Measurements from ENCODE around the gene RPS26.
"Not testable (repeated sequence)": the region's sequence is repeated elsewhere in the genome, so short reads cannot be mapped to it uniquely, and the experiment has no call there.

The RPS26 gene

GRCh38 chr12:56041552-56042429, at the start of gene RPS26:
Gene RPS26, plus strand, starts transcription at chr12:56041918. Its CDS starts 249 bp downstream, at chr12:56042167.
- peak; percentile 50 for TF ChIP-seq CTCF (IDR thresholded peaks at IDR 0.05; ENCODE audit: borderline replicate concordance, control extremely low read depth, extremely low read depth, insufficient read depth, missing control alignments)
- in situ Hi-C loops (cut with MboI; ENCODE audit: low sequenced_read_pairs, unreplicated experiment) = no loop called here

GRCh38 chr12:55993230-55993853, 48.4 kb upstream of the RPS26 start:
- in situ Hi-C loops (cut with MboI; ENCODE audit: low sequenced_read_pairs, unreplicated experiment) = no loop called here
- no peak for TF ChIP-seq CTCF (IDR thresholded peaks at IDR 0.05; ENCODE audit: borderline replicate concordance, control extremely low read depth, extremely low read depth, insufficient read depth, missing control alignments)
- no peak for DNase-seq (ENCODE audit: low spot score)

More at GRCh38 chr12:56041552-56042429, at the start of gene RPS26:
- DNase-seq (ENCODE audit: low spot score) = peak; percentile 89

GRCh38 chr12:55995366-55995765, 46.4 kb upstream of the RPS26 start:
- DNase-seq (ENCODE audit: low spot score) = no peak
- in situ Hi-C loops (cut with MboI; ENCODE audit: low sequenced_read_pairs, unreplicated experiment) = no loop called here
- no peak for TF ChIP-seq CTCF (IDR thresholded peaks at IDR 0.05; ENCODE audit: borderline replicate concordance, control extremely low read depth, extremely low read depth, insufficient read depth, missing control alignments)

- in situ Hi-C loops (cut with MboI; ENCODE audit: low sequenced_read_pairs, unreplicated experiment) = no loop called here
Measured at GRCh38 chr12:55996201-55996714, 45.5 kb upstream of the RPS26 start.

GRCh38 chr12:55996715-55997534, 44.8 kb upstream of the RPS26 start, which contains the start of gene SUOX:
Gene SUOX, plus strand, starts transcription at chr12:55997276. Its CDS starts 4,946 bp downstream, at chr12:56002222.
- no peak for TF ChIP-seq CTCF (IDR thresholded peaks at IDR 0.05; ENCODE audit: borderline replicate concordance, control extremely low read depth, extremely low read depth, insufficient read depth, missing control alignments)
- DNase-seq (ENCODE audit: low spot score) = peak; percentile 98
- in situ Hi-C loops (cut with MboI; ENCODE audit: low sequenced_read_pairs, unreplicated experiment) = no loop called here

More at GRCh38 chr12:55996201-55996714, 45.5 kb upstream of the RPS26 start:
- DNase-seq (ENCODE audit: low spot score) = peak; percentile 68
- TF ChIP-seq CTCF (IDR thresholded peaks at IDR 0.05; ENCODE audit: borderline replicate concordance, control extremely low read depth, extremely low read depth, insufficient read depth, missing control alignments) = peak; percentile 86

- in situ Hi-C loops (cut with MboI; ENCODE audit: low sequenced_read_pairs, unreplicated experiment) = no loop called here
- TF ChIP-seq CTCF (IDR thresholded peaks at IDR 0.05; ENCODE audit: borderline replicate concordance, control extremely low read depth, extremely low read depth, insufficient read depth, missing control alignments) = no peak
- no peak for DNase-seq (ENCODE audit: low spot score)
Measured at GRCh38 chr12:55997535-55997859, 44.2 kb upstream of the RPS26 start.

GRCh38 chr12:55999522-55999921, 42.2 kb upstream of the RPS26 start:
- in situ Hi-C loops (cut with MboI; ENCODE audit: low sequenced_read_pairs, unreplicated experiment); DNase-seq (ENCODE audit: low spot score): not testable (repeated sequence)

GRCh38 chr12:55999999-56000540, 41.6 kb upstream of the RPS26 start:
- in situ Hi-C loops (cut with MboI; ENCODE audit: low sequenced_read_pairs, unreplicated experiment) = not testable (repeated sequence)

More at GRCh38 chr12:55999999-56000540, 41.6 kb upstream of the RPS26 start:
- DNase-seq (ENCODE audit: low spot score) = not testable (repeated sequence)

All from GM13976 (cell line).